ENCODE results near the gene CDRT15L2.
"Not testable (repeated sequence)": the region's sequence is repeated elsewhere in the genome, so short reads cannot be mapped to it uniquely, and the experiment has no call there.

Gene CDRT15L2
- total RNA-seq: 0 reads per million in 3 experiments

DNA sequence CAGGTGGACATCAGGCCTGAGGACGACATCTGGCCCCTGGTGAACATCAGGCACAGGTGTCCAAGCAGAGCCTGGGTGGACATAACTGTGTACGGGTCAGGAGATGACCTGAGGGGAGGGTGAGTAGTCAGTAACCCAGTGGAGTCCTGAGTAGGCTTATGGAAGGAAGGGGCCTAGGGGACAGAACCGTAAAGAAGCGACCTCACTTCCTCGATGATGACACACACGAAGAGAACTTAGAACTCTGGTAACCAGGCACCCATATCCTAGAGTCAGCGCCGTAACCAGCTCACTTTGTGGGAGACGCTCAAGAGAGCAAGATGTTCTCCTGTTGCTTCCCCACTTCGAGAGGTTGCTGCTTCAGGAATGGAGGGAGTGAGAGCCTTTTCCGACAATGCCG is at the start of gene CDRT15L2:
Gene CDRT15L2 (plus strand): TSS at position 301 of the 400 bp plus-strand sequence. CDS start 20 bp downstream, at position 321.
- DNase-seq: not testable (repeated sequence)

DNA sequence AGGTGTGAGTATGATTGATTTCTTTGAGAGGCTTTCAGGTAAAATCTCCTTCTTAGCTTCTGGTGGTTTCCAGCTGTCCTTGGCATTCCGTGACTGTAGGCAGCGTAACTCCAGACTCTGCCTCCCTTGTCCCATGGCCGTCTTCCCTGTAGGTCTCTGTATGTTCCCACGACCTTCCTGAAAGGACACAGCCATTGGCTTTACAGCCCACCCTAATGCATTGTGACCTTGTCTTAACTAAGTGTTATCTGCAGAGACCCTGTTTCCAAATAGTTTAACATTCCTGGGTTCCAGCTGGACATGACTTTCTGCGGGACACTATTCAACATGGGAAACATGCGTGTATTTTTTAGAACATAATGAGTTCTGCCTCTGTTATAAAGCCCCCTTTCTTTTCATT is 49.4 kb upstream of the CDRT15L2 start:
- not testable (repeated sequence) for DNase-seq

DNA sequence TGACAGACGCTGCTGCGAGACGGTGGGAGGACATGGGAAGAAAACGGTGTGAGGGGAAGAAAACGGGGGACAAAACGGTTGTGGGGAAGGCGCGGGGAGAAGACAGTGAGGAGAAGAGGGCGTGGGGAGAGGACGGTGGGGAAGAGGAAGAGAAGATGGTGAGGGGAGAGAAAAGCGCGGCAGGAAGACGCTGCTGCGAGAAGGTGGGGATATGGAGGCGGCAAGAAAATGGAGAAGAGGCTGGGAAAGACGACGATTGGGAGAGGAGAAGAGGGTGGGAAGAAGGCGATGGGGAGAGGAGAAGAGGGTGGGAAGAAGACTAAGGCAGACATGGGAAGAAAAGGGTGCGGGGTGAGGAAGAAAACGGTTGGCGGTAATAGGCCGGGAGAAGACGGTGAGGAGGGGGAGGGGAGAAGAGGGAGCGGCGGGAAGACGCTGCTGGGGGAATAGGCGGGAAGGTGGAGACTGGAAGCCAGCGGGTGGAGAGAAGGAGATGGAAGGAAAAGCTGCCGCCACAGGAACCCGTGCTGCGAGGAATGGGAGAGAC is 46.9 kb upstream of the CDRT15L2 start:
- not testable (repeated sequence) for DNase-seq

DNA sequence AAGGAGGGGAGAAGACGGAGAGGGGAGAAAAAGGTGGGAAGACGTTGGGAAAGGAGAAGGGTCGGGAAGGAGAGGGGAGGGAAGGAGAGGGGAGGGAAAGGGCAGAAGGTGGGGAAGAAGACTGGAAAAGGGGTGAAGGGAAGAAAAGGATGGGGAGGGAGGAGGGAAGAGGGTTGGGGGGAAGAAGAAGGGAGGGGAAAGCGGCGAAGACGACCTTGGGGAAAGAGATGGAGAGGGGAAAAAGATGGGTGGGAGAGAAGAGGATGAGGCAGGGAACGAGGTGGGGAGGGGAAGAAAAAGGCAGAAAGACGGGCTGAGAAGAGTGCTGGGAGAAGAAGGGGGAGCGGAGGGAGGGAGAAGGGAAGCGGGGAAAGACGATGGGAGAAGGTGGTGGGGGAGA is 46.3 kb upstream of the CDRT15L2 start:
- DNase-seq: not testable (repeated sequence)

DNA sequence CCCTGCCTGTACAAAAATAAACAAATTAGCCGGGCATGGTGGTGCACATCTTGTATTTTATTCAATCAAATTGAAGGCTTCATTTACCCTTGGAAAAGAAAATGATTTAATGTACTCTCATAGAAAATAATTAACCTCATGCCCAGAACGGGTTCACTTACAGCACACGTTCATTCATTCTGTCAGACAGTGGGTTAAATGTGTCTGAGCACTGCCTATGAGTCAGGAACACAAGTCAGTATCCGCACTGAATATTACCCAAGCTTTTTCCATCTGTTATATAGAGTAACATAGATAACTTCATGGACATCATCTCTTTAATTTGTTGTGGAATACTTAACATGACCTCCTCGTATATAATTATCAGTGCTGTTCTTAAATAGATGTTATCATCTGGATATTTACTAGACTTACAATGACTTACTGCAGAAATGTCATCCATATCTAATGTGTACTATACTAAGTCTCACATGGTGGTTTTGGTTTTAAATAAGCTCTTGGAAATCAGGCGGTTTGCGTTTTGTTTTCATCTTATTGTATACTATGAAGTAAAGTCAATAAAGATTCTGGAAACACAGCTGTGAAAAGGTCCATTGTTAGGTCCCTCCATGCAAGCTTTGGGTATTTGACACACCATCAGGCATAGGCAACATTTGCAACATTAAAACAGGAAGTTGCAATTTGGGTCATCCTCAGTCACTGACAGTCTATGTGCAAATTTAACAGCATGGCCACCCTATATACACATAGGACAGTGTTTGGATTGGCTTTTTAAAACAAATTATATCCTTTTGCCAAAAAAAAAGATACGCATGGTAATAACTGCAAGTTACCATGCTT is 44.6 kb upstream of the CDRT15L2 start:
- not testable (repeated sequence) for DNase-seq

DNA sequence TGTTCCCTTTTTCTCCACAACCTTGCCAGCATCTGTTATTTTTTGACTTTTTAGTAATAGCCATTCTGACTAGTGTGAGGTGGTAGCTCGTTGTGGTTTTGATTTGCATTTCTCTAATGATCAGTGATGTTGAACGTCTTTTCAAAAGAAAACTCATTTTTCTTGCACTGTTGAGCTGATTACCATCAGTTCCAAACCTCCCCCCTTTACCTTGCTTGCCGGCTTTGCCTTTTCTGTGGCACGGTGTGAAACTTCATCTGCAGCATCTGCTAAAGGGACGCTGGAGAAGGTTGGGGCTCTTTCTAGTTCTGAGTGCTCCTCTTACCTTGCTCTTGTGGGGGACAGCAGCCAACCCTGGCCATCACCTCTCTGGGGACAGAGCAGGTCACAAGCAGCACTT is 39.1 kb upstream of the CDRT15L2 start:
- not testable (repeated sequence) for DNase-seq

DNA sequence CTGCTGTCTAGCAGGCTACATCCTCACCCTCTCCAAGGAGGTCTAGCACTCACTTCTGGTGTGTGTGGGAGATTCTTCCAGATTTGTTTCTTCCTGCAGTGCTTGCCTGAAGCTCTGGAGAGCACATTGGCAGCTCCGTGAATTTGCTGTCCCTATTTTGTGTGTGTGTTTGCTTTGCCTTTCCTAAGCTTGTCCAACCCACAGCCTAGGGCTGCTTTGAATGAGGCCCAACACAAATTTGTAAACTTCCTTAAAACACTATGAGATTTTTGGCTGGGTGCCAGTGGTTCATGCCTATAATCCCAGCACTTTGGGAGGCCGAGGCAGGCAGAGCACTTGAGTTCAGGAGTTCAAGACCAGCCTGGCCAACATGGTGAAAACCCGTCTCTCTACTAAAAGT is 38.7 kb upstream of the CDRT15L2 start:
- DNase-seq: not testable (repeated sequence)

DNA sequence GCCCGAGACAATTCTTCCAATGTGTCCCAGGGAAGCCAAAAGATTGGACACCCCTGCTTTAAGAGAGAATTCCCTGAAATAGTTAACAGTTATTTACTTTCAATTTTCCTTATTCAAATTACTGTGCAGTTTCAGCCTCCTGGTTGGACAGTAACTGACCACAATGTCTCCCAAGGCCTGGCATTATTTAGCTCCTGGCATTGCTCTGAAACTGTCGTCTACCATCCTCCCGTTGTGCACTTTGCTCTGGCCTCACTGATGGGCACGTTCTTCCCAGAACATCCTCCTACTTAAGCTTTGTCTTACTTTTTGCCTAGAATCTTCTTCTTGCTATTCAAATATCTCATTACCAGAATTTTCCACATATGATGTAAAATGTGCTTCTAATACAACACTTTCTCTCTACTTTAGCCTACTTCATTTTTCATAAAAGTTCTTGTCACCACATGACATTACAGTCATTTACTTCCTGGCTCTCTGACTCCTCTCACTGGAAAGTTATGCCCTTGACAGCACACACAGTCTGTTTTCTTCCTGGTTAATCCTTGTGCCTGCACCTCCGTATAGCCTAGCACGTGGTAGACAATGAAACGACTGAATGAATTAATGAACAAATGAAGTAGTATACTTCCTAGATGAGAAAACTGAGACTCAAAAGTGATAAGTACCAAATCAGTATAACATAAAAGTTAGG is 37.5 kb upstream of the CDRT15L2 start:
- not testable (repeated sequence) for DNase-seq

DNA sequence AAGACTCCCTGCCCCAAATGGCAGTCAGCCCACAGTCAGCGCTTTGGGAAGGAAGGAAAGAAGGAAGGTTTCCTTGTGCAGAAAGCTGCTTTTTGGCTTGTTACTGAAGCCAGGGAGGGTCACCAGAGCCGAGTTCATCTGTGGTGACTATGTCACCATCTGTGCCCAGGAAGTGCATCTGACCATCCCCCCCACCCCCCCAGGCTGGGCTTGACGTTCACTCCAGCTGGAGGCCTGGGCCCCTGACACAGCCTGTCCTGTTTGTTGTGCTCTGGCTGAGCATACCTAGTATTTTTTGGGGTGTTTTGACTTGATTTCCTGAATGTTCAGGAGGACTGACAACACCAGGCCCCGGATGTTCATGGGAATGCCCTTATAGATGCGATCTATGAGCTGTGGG is 31.6 kb upstream of the CDRT15L2 start:
- not testable (repeated sequence) for DNase-seq

DNA sequence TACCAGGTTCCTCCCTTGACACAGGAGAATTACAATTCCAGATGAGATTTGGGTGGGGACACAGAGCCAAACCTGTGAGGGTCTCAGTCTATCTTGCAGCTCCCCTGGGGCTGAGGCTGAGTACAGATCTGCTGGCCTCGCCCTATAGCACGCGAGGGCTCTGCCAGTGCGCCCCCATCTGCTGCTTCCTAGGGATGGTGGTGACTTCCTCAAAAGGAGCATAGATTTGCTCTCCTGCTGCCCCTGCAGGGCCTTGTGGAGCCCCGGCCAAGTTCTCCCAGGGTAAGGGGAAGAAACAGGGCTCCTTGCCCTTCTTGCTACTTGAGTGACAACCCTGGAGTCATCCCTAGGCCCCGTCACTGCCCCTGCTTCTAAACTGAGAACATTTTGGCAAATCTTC is 26.6 kb upstream of the CDRT15L2 start:
- DNase-seq: not testable (repeated sequence)

DNA sequence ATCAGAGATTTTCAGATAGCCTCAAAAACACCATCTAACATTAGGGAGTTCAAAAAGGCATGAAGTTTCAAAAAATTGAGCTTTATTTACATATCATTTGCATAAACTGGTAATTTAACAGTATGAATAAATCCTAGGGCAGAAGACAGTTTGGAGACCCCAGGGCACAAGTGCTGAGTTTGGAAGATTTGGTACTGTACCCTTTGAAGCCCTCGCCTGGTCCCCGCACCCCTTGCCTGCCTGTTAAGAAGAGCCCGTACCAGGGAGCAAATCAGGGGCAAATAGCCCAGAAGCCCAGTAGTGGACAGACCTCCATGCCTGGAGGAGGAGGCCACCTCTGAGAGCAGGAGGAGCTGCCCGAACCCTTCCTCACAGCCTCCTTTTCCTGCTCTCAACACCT is 24.8 kb upstream of the CDRT15L2 start:
- DNase-seq: not testable (repeated sequence)

DNA sequence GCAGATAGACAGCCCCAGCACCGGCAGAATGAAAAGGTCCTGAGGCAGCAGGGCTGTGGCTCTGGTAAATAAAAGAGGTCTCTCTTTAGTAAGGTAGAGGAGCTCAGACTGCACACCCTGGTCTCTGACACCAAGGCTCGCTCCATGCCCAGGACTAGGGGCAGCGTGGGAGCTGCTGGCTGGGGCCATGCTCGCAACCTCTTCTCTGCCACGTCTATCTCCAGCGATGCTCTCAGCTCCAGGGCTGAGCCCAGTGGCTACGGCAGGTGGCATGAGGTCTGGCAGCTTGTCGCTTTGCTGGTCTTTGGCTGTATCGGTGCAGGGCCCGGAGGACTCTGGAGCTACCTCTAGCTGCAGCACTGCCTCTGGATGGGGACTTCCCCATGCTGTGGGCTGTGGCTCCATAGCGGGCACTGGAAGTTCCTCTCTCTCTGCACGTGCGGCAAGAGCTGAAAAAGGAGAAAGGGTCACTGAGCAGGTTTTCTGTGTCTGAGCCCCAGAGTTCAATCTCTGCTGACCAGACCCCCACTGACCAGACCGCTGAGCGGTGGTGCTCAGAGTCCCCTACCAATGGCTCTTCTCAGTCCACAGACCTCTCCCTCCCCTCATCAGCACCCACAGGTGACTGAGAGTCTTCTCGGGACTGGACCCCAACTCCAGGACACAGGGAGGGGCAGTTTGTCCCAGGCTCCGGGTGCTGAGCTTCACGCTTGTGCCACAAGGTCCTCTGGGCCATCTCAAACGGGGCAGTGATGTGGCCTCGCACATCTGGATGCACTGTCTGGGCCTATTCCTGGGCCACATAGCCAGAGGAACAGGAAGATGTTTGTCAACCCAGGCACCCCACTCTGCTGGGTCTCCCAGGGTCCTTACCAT is 24.2 kb upstream of the CDRT15L2 start:
- DNase-seq: not testable (repeated sequence)

DNA sequence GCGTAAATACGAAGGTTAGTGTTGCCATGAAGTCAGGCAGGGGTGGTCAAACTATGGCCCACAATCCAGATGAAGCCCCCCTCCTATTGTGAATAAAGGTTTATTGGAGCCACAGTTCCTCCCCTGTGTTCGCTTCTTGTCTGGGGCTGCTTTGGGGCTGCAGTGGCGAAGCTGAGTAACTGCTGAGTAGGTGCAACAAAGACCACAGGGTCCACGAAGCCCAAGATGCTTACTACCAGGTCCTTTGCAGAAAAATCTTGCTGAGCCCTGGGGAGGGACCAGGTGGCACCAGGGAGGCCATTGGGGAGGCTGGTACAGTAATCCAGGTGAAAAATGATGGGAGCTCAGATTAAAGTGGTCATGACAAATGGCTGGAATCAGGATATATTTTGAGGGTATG is 21.4 kb upstream of the CDRT15L2 start:
- DNase-seq: not testable (repeated sequence)

DNA sequence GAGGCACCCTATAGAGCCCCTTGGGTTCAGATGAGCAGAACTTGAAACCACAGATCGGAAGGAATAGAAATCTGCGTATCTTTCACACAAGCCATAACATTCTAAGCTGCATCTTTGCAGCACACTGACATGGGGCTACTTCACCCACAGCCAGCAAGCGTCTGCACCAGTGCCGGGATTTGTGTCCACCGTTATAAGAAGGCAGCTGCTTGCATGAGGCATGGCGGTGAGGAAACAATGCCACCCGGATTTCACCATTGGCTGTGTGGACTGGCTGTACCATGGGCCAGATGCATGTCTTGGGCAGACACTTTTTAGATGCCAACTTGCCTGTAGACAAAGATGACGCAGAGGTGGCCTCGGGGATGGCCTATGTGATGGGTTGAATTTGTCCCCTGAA is 20.5 kb upstream of the CDRT15L2 start:
- DNase-seq: not testable (repeated sequence)

DNA sequence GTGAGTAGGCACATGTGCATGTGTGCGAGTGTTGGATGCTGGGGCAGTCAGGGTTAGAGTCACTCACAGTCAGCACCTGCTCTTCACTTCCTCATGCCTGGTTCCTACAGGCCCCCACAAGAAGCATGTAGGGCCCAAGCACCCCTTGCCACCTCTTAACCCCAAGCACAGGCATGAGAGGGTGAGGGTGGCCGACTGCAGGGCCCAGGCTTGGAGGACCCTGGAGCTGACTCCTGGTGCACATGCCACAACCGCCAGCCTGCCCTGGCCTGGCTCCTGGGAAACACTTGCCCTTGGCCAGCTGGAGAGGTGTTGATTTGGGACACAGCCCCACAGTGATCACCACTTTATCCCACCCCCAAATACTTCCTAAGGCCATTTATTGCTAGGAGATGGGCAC is 16.9 kb upstream of the CDRT15L2 start:
- no peak for DNase-seq

DNA sequence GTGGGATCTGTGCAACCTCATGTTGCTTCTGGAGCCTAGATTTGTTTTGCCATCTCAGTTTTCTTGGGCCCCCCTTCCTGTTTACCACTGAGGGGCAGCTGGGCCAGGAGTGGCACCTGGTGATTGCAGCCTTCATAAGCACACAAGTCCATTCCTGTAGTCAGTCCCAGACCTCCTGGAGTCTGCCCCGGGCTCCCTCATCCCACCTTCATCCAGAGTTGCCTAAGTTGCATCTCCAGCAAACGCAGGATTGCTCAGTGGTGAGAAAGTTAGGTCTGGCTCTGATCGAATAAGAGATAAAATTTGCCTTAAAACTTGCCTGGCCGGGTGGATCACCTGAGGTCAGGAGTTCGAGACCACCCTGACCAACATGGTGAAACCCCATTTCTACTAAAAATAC is 14.3 kb upstream of the CDRT15L2 start:
- DNase-seq: not testable (repeated sequence)

DNA sequence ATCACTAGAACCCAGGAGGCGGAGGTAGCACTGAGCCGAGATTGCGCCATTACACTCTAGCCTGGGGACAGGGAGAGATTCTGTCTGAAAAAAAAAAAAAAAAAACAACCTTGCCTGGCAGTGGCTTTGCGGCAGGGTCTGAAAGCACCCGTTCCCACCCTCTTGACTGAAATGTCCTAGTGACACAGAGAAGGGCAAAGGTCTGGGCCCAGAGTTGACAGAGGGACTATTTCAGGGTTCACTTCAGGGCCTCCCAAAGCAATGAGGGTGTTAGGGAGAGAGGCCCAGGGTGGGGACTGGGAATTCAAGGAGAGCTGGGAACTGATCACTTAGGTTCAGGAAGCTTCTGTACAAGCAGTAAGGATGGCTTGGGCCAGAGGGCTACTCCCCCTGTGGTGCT is 13.8 kb upstream of the CDRT15L2 start:
- DNase-seq: no peak

DNA sequence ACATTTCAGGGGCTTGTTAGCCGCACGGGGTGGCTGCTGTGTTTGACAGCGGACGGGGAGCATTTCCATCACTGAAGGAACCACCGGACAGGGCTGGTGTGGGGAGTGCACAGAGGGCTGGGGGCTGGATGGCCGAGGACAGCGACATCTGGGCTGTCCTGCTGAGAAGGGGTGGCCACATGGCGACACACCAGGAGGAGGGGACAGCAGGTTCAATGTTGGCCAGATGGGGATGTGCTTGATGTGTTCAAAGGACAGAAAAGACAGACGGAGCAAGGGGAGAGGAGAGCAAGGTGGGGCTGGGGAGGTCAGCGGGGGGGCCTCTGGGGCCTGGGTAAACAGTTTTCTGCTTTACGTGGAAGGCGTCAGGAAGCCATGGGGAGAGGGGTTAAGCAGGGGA is 12.8 kb upstream of the CDRT15L2 start:
- not testable (repeated sequence) for DNase-seq

DNA sequence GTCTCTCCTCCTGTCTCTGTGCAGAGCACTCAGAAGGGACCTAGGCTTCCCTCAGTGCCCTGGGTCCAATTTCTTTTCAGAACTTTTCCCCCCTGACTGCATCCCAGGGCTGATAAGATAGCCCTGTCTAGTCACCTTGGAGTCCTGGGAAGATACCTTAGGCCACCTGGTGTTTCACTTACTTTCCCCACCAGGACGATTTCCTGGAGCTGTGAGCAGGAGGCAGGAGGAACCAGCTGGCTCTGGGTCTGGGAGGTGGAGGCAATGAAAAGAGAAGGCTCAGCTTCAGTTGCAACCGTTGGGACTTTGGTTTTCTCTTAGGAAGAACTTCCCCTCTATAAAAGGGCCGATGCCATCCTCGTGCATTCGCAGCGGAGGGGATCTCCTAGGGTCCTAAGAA is 12.1 kb upstream of the CDRT15L2 start:
- DNase-seq: not testable (repeated sequence)

DNA sequence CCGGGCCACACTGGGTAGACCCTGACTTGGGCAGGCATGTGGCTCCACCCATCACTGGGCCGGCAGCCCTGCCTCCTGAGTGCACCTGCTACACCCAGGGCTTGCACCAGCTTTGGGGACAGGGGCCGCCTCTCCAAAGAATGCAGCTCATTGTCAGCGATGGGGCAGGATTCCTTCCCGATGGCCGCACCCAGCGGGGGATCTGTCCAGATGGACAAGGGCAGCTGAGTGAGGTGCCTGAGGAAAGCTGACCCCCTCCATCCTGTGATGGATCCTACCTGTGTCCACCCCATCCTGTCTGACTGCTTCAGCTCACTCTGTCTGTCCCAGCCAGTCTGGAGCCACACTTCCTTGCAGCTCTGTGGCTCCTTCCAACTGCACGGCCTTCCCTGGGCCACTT is 10.9 kb upstream of the CDRT15L2 start:
- DNase-seq: not testable (repeated sequence)

DNA sequence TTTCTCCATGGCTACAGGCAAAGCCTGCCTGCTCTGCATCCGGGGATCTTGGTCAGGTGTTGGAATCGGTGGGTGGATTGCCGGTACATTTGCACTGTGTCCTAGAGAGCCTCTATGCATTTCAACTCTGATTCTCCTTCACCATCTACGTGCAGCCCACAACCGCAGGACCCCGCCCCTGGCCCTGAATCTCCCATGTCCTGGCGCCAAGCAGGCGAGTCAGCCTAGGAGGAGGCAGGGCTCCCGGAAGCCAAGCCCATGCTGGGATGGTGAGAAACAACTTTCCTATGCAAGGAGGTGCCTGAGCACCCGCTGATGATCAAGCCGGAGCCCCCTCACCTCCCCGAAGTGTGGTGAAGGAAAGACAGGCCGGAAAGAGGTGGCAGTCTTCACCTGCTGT is 7.9 kb upstream of the CDRT15L2 start:
- not testable (repeated sequence) for DNase-seq

DNA sequence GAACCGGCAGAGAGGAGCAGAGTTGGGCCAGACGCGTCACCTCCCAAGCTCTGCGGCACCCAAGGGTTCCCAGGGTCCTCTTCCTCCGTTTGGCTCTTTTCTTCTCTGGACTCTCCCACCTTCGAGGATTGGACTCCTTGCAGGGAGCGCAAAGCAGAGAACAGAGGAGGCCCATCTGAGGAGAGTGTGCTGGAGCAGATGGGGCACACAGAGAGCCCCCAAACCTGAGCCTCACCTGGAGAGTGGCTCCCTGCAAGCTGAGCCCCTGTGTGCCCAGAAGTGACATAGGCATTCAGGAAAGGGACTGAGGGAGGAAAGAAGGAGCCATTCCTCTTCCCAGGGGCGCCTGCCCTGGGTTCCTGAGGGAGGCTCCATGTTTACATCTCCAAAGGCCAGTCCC is 6.3 kb upstream of the CDRT15L2 start:
- not testable (repeated sequence) for DNase-seq

DNA sequence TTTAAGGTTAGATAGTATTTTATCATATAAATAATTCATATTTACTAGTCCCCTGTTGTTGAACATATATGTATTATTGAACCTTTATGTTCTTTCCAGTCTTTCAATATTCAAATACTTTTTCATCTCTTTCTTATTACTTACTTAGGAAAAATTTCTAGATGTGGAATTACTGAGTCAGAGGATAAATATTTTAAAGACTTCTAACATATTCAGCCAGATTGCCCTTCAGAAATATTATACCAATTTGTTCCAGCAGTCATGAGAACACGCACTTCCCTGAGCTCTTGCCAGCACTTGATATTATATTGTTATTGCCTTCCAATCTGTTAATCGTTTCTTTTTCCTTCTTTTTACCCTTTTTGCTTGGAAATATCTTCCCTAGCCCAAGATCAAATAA is 4.5 kb upstream of the CDRT15L2 start:
- not testable (repeated sequence) for DNase-seq

Measured in central memory CD4-positive, alpha-beta T cell (primary cell).